IMR-90 (cell line): ENCODE data around the gene HSPB7. TPM values are rescaled to one million over a fixed set of nuclear protein-coding genes. Genes with fewer than 3 reads are reported as not detected.

ENCODE experiments used
- ATAC-seq: fragments of 200-7000 bp; cut with Tn5 transposase; 2 replicates; pipeline ENCODE4 v1.9.1; 2020; ENCODE audit warnings: low read depth, mild to moderate bottlenecking, moderate library complexity
- BruUV-seq: library from RNA; stranded (reverse); fragments of 400-500 nt; replicated peaks from 2 replicates; lab custom pipeline; 2021; lab: Mats Ljungman, UMichigan
- CTCF ChIA-PET: fragments of 300-600 bp; formaldehyde crosslinking; extraction: SDS; loops from one replicate; lab custom pipeline; 2021; ENCODE audit warnings: antibody characterized with exemption; lab: Yijun Ruan, JAX
- POLR2A ChIA-PET: fragments of 300-600 bp; sonication (Branson Sonifier 250); formaldehyde crosslinking; loops from one replicate; lab custom pipeline; 2022; ENCODE audit warnings: antibody characterized with exemption; ENCODE audit not compliant: unreplicated experiment; lab: Charles Lee
- DNase-seq: peaks from one replicate; pipeline ENCODE4 v3.0.0; 2013
- H2AFZ ChIP-seq: replicated peaks from 2 replicates; pipeline ENCODE3; 2013; ENCODE audit warnings: low read length, mild to moderate bottlenecking; ENCODE audit not compliant: poor library complexity
- H2AK5ac ChIP-seq: 2 replicates; pipeline ENCODE4 v1.6.1; 2013; ENCODE audit warnings: low read depth, low read length, inconsistent platforms
- H2AK9ac ChIP-seq: replicated peaks from 2 replicates; pipeline ENCODE3; 2013; ENCODE audit warnings: mild to moderate bottlenecking, low read depth, low read length, moderate library complexity; ENCODE audit not compliant: poor library complexity
- H2BK120ac ChIP-seq: 2 replicates; pipeline ENCODE4 v1.6.1; 2013; ENCODE audit warnings: low read depth, low read length, inconsistent platforms
- H2BK15ac ChIP-seq: 3 replicates; pipeline ENCODE4 v1.6.1; 2013; ENCODE audit warnings: low read depth, low read length, inconsistent platforms
- H2BK20ac ChIP-seq: 2 replicates; pipeline ENCODE4 v1.6.1; 2013; ENCODE audit warnings: low read depth, mild to moderate bottlenecking, inconsistent platforms, low read length, moderate library complexity
- H2BK5ac ChIP-seq: 2 replicates; pipeline ENCODE4 v1.6.1; 2013; ENCODE audit warnings: mild to moderate bottlenecking, low read depth, low read length, inconsistent platforms; ENCODE audit not compliant: poor library complexity, severe bottlenecking
- H3K14ac ChIP-seq: replicated peaks from 2 replicates; pipeline ENCODE4 v1.6.1; 2013; ENCODE audit warnings: low read depth, low read length, inconsistent platforms
- H3K18ac ChIP-seq: 2 replicates; pipeline ENCODE4 v1.6.1; 2013; ENCODE audit warnings: low read depth, low read length, control low read depth
- H3K23ac ChIP-seq: 2 replicates; pipeline ENCODE4 v1.6.1; 2013; ENCODE audit warnings: low read depth, low read length, inconsistent platforms
- H3K27ac ChIP-seq: 2 replicates; pipeline ENCODE4 v1.5.1; 2013; ENCODE audit warnings: mild to moderate bottlenecking, control low read depth, low read length; ENCODE audit not compliant: insufficient read depth
- H3K27me3 ChIP-seq: 2 replicates; pipeline ENCODE4 v1.6.1; 2013; ENCODE audit warnings: low read length; ENCODE audit not compliant: control insufficient read depth, insufficient read depth
- H3K36me3 ChIP-seq: 2 replicates; pipeline ENCODE4 v1.6.1; 2013; ENCODE audit warnings: low read length, mixed read lengths; ENCODE audit not compliant: control insufficient read depth, insufficient read depth
- H3K4ac ChIP-seq: 2 replicates; pipeline ENCODE4 v1.6.1; 2013; ENCODE audit warnings: low read depth, low read length, inconsistent platforms
- H3K4me1 ChIP-seq: 2 replicates; pipeline ENCODE4 v1.6.1; 2013; ENCODE audit warnings: low read length, mixed read lengths; ENCODE audit not compliant: control insufficient read depth, insufficient read depth
- H3K4me2 ChIP-seq: 2 replicates; pipeline ENCODE4 v1.6.1; 2013; ENCODE audit warnings: low read depth, mild to moderate bottlenecking, control low read depth, low read length, moderate library complexity
- H3K4me3 ChIP-seq: 2 replicates; pipeline ENCODE4 v1.5.1; 2013; ENCODE audit warnings: low read depth, mild to moderate bottlenecking, control low read depth, low read length, moderate library complexity; ENCODE audit not compliant: insufficient read depth
- H3K56ac ChIP-seq: 2 replicates; pipeline ENCODE4 v1.6.1; 2013; ENCODE audit warnings: low read length, inconsistent platforms; ENCODE audit not compliant: insufficient read depth; ENCODE audit errors: extremely low read depth
- H3K79me1 ChIP-seq, 2 experiments: 2 replicates each; pipeline ENCODE4 v1.6.1; 2013; ENCODE audit warnings: low read length in 2 of 2, inconsistent platforms in 1 of 2, low read depth in 1 of 2
- H3K9ac ChIP-seq: 2 replicates; pipeline ENCODE4 v1.6.1; 2013; ENCODE audit warnings: low read depth, low read length, control low read depth
- H3K9me1 ChIP-seq: 2 replicates; pipeline ENCODE4 v1.6.1; 2013; ENCODE audit warnings: low read length, inconsistent platforms; ENCODE audit not compliant: insufficient read depth
- H3K9me3 ChIP-seq: 2 replicates; pipeline ENCODE4 v1.6.1; 2013; ENCODE audit warnings: low read length; ENCODE audit not compliant: control insufficient read depth, insufficient read depth
- H4K20me1 ChIP-seq: 2 replicates; pipeline ENCODE4 v1.6.1; 2013; ENCODE audit warnings: low read length, inconsistent platforms; ENCODE audit not compliant: insufficient read depth
- H4K5ac ChIP-seq: 2 replicates; pipeline ENCODE4 v1.6.1; 2013; ENCODE audit warnings: mild to moderate bottlenecking, low read depth, low read length, control low read depth
- H4K8ac ChIP-seq, 2 experiments: 2 replicates each; pipeline ENCODE4 v1.6.1; 2013; ENCODE audit warnings: low read depth in 2 of 2, low read length in 2 of 2, control low read depth in 1 of 2, inconsistent platforms in 1 of 2
- H4K91ac ChIP-seq: 2 replicates; pipeline ENCODE4 v1.6.1; 2013; ENCODE audit warnings: low read depth, low read length, inconsistent platforms; ENCODE audit not compliant: insufficient read depth
- CTCF ChIP-seq: conservative IDR thresholded peaks from 2 replicates; pipeline ENCODE4 v1.5.1; 2012; ENCODE audit warnings: mild to moderate bottlenecking, low read depth, low read length, improper control_type of control experiment
- MAFK ChIP-seq: IDR thresholded peaks from 2 replicates; pipeline ENCODE4 v1.6.1; 2012; ENCODE audit warnings: low read depth, low read length, improper control_type of control experiment
- MXI1 ChIP-seq: IDR thresholded peaks from 2 replicates; pipeline ENCODE4 v1.6.1; 2012; ENCODE audit warnings: low read depth, mild to moderate bottlenecking, low read length, moderate library complexity, borderline replicate concordance
- POLR2A ChIP-seq: IDR thresholded peaks from 2 replicates; pipeline ENCODE4 v1.6.1; 2012; ENCODE audit warnings: mild to moderate bottlenecking, low read depth, low read length
- SMC3 ChIP-seq: fragments of 150-350 bp; IDR thresholded peaks from 2 replicates; pipeline ENCODE4 v1.6.1; 2016; ENCODE audit warnings: low read depth, mild to moderate bottlenecking, antibody characterized with exemption, low read length, moderate library complexity
- WGBS, 2 experiments: methylation state at CpG; one replicate each; pipeline versions ENCODE4 v1.1.5 to v1.1.7; 2013; ENCODE audit warnings: missing lambda C conversion rate in 2 of 2; ENCODE audit not compliant: insufficient read length in 1 of 2; ENCODE audit errors: extremely low coverage in 2 of 2; 5-methylcytosine and 5-hydroxymethylcytosine counted together
- dilution Hi-C: fragments of 300-500 bp; cut with HindIII; formaldehyde crosslinking; loops from one replicate; pipeline ENCODE4 v1.14.3; 2018; ENCODE audit warnings: low sequenced_read_pairs; ENCODE audit not compliant: unreplicated experiment
- in situ Hi-C: fragments of 300-500 bp; cut with MboI; formaldehyde crosslinking; loops from 3 replicates; pipeline ENCODE4 v1.14.3; 2019; ENCODE audit warnings: low sequenced_read_pairs, inconsistent platforms, mixed read lengths
- intact Hi-C: fragments of 100-400 bp; cut with micrococcal nuclease; formaldehyde crosslinking; loops from 2 replicates; pipeline ENCODE4 v1.10.0; 2022
- polyA plus RNA-seq, 3 experiments: library from polyadenylated mRNA; depleted of rRNA; stranded (reverse); fragments of >200 nt; gene quantifications; 2 replicates each; pipeline ENCODE4 v1.2.3, GENCODE V29; 2012; ENCODE audit warnings: low replicate concordance in 1 of 3
- total RNA-seq: library from RNA; depleted of rRNA; stranded (reverse); fragments of >200 nt; gene quantifications from 2 replicates; pipeline ENCODE4 v1.2.3, GENCODE V29; 2012

The HSPB7 gene
- total and polyA plus RNA-seq, 2 of the 4 experiments (the other 2 are of a cell fraction): 0.54 to 3.0 TPM

GRCh38 chr1:15975805-15976680 is 41.8 kb downstream of the HSPB7 start, which contains the start of gene ZBTB17:
Gene ZBTB17, minus strand, starts transcription at chr1:15976101. Its CDS starts 27,606 bp downstream, at chr1:15948495.
- peak within 1 kb of the TSS; percentile 64 for H3K14ac ChIP-seq
- dilution Hi-C loops: no loop called here
- H4K5ac ChIP-seq: peak within 1 kb of the TSS; percentile 86; the same call in 1 of the 2 replicates
- H2BK20ac ChIP-seq: no peak within 1 kb of the TSS
- H2AFZ ChIP-seq: peak within 1 kb of the TSS; percentile 93
- WGBS, 2 experiments: 16% methylated on average over 26 of the region's 47 CpGs; no CpG with 5 or more reads in 1 of the 2 experiments
- peak within 1 kb of the TSS; percentile 75 to 93 for H4K8ac ChIP-seq
- POLR2A ChIA-PET: interaction anchor here (0.6 kb wide), 1 partner anchor 126 kb away, joined by 3 read pairs; no protein-coding TSS in a partner anchor
- H3K79me1 ChIP-seq: peaks cover 16 to 40% of the 10 kb centered on the region in 2 experiments; a peak in 3 of 4 replicates
- peak within 1 kb of the TSS; percentile 83 for H3K56ac ChIP-seq
- H3K4me2 ChIP-seq: peak within 1 kb of the TSS; percentile 76
- peaks cover 4% of the 10 kb centered on the region; the same call in 1 of the 2 replicates for H3K4me1 ChIP-seq
- H3K4me3 ChIP-seq: peak within 1 kb of the TSS; percentile 62
- peak within 1 kb of the TSS; percentile 87 for H3K23ac ChIP-seq
- peak within 1 kb of the TSS; percentile 40 for H4K91ac ChIP-seq
- CTCF ChIA-PET: interaction anchor here (0.5 to 1.7 kb wide), 6 partner anchors 17 to 184 kb away, joined by 3 to 5 read pairs (median 3); partner anchors contain the start of gene SPEN
- peak within 1 kb of the TSS; percentile 2; the same call in 1 of the 3 replicates for H2BK15ac ChIP-seq
- peak within 1 kb of the TSS; percentile 70 for H2AK9ac ChIP-seq
- DNase-seq (peak; percentile 91), ATAC-seq (peak; percentile 96)
- peak; percentile 81 for TF ChIP-seq POLR2A
- 0 out of 2 replicates have a peak, but pooled peaks have one; percentile 8 for TF ChIP-seq SMC3
- TF ChIP-seq MAFK: no peak
- TF ChIP-seq CTCF: 0 out of 2 replicates have a peak, but pooled peaks have one; percentile 2
- peak; percentile 61 for TF ChIP-seq MXI1
- intact Hi-C loops: no loop called here
- H2BK5ac ChIP-seq: peak within 1 kb of the TSS; percentile 68
- H3K9me1 ChIP-seq: peaks cover 7% of the 10 kb centered on the region
- peak within 1 kb of the TSS; percentile 75 for H3K4ac ChIP-seq
- BruUV-seq: no TSS peak
- H2AK5ac ChIP-seq: peak within 1 kb of the TSS; percentile 61
- H3K27ac ChIP-seq: peak within 1 kb of the TSS; percentile 66
- peaks cover 17% of the 10 kb centered on the region for H4K20me1 ChIP-seq
- H3K9me3 ChIP-seq: no peaks in the 10 kb centered on the region; the same call in 1 of the 2 replicates
- in situ Hi-C loops: no loop called here
- H2BK120ac ChIP-seq: peak within 1 kb of the TSS; percentile 44; the same call in 1 of the 2 replicates
- H3K36me3 ChIP-seq: peaks cover 15% of the 10 kb centered on the region
- H3K18ac ChIP-seq: no peak within 1 kb of the TSS
- H3K27me3 ChIP-seq: no peaks in the 10 kb centered on the region
- H3K9ac ChIP-seq: peak within 1 kb of the TSS; percentile 93
